Spleen (tissue), 11 donors: ENCODE results near the gene FBXO3. TPM values are rescaled to one million over a fixed set of nuclear protein-coding genes. Genes with fewer than 3 reads are reported as not detected.

ENCODE experiments used
- DNase-seq: peaks from one replicate; pipeline ENCODE4 v3.0.0-alpha.2; 2020
- H3K27ac ChIP-seq, 8 donors: fragments of 200-600 bp; sonication (generic) in 7 of 8; 1 replicate in 4 of 8; 2 replicates in 4 of 8; pipeline versions ENCODE4 v1.5.0 to v1.8.0; 2016 to 2021; ENCODE audit warnings: inconsistent platforms in 4 of 8, mild to moderate bottlenecking in 4 of 8, moderate library complexity in 1 of 8
- H3K27me3 ChIP-seq, 7 donors: fragments of 200-600 bp; sonication (generic) in 6 of 7; replicated peaks in 1 of 7; 1 replicate in 4 of 7; 2 replicates in 3 of 7; pipeline versions ENCODE4 v1.5.0 to v1.8.0; 2016 to 2021; ENCODE audit warnings: inconsistent platforms in 3 of 7, mild to moderate bottlenecking in 1 of 7
- H3K36me3 ChIP-seq, 6 donors: fragments of 200-600 bp; sonication (generic) in 5 of 6; 1 replicate in 4 of 6; 2 replicates in 2 of 6; pipeline versions ENCODE4 v1.5.0 to v1.8.0; 2016 to 2021; ENCODE audit warnings: inconsistent platforms in 2 of 6
- H3K4me1 ChIP-seq, 6 donors: fragments of 200-600 bp; sonication (generic) in 5 of 6; 1 replicate in 3 of 6; 2 replicates in 3 of 6; pipeline versions ENCODE4 v1.5.0 to v1.8.0; 2016 to 2021; ENCODE audit warnings: inconsistent platforms in 3 of 6
- H3K4me3 ChIP-seq, 8 donors: fragments of 200-600 bp; sonication (generic) in 7 of 8; 1 replicate in 4 of 8; 2 replicates in 4 of 8; pipeline versions ENCODE4 v1.5.0 to v1.8.0; 2016 to 2021; ENCODE audit warnings: inconsistent platforms in 4 of 8, mild to moderate bottlenecking in 4 of 8, moderate library complexity in 2 of 8
- H3K9me3 ChIP-seq, 8 donors: fragments of 200-600 bp; sonication (generic) in 7 of 8; 1 replicate in 4 of 8; 2 replicates in 4 of 8; pipeline versions ENCODE4 v1.5.0 to v1.8.0; 2016 to 2021; ENCODE audit warnings: inconsistent platforms in 4 of 8
- CTCF ChIP-seq, 11 experiments: fragments of 200-600 bp in 7 of 11; fragments of 450-650 bp in 4 of 11; sonication (generic) in 4 of 11; IDR thresholded peaks in 8 of 11; conservative IDR thresholded peaks in 3 of 11; 1 replicate in 7 of 11; 2 replicates in 4 of 11; pipeline versions ENCODE4 v1.4.0 to v1.8.0; 2016 to 2021; ENCODE audit warnings: antibody characterized with exemption in 11 of 11, inconsistent platforms in 4 of 11, mild to moderate bottlenecking in 1 of 11
- POLR2A ChIP-seq, 3 donors: fragments of 450-650 bp; IDR thresholded peaks; one replicate each; pipeline ENCODE4 v1.5.1; 2017; ENCODE audit warnings: antibody characterized with exemption in 3 of 3, mild to moderate bottlenecking in 1 of 3
- POLR2AphosphoS5 ChIP-seq, 3 donors: sonication (generic); formaldehyde crosslinking; IDR thresholded peaks; one replicate each; pipeline ENCODE4 v1.5.1; 2017; ENCODE audit warnings: antibody characterized with exemption in 3 of 3
- WGBS, 5 donors: extraction: QIAGEN DNeasy Blood & Tissue Kit in 3 of 5; methylation state at CpG; one replicate each; pipeline versions ENCODE4 v1.1.5 to v1.1.7; 2013 to 2018; 5-methylcytosine and 5-hydroxymethylcytosine counted together
- intact Hi-C: fragments of 100-400 bp; cut with DNase I; formaldehyde crosslinking; loops from one replicate; pipeline ENCODE4 v1.15.0; 2023; ENCODE audit warnings: low total_unique reads
- polyA plus RNA-seq, 3 donors: library from polyadenylated mRNA; stranded (reverse); fragments of 200-250 nt; gene quantifications; one replicate each; pipeline ENCODE4 v1.2.1, GENCODE V29; 2013
- total RNA-seq, 7 donors: library from RNA; depleted of rRNA in 3 of 7; stranded (reverse); fragments of >200 nt in 3 of 7; fragmentation: NEBNext Ultra II Directional in 4 of 7; extraction: Animal tissue kit (Norgen Biotek cat#: 25700) in 4 of 7; gene quantifications; one replicate each; pipeline versions ENCODE4 v1.1.0 to v1.2.1, GENCODE V29; 2016 to 2021
- donor health status: healthy with polysubstance abuse.
- donor health status: DM: no; HTN: no; CAD: no; lungs with moderate emphysema.
- donor health status: DM: no; HTN: no; CAD: no.
- donor health status: Bipolar disorder and iron deficiency.
- donor health status: healthy.
- donor health status: DM: no; HTN: no; CAD: no.
- donor health status: DM: yes; HTN: yes; CAD: no.

The FBXO3 gene
- total and polyA plus RNA-seq, 10 donors: 15.6 to 58.3 (median 31.2) TPM

GRCh38 chr11:33692541-33692940, 81.8 kb downstream of the FBXO3 start:
- intact Hi-C loops: no loop called here
- WGBS, 5 donors: 76 to 84% (median 78%) methylated on average over 5 of the region's 5 CpGs

DNA sequence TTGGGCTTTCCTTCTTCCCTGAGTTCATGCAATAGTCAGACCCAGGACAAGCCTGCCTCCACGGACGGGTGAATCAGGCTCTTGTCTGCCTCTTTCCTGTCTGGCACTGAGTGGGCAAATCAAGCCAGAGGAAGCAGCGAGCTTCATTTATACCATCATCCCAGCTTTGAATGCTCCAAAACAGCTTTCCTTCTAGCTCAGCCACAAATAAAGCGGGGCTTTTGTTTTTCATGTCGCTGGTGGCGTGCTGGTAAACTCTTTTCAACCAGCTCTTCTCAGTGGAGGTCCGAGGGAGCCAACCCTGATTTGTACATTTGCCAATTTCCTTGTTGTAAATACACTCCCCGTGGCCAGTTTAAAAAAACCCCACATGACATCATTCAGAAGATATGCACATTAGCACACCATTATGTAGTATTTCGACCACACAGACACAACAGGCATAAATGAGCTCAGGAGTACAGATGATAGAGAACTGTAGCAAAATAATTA, 82.3 kb downstream of the FBXO3 start:
- DNase-seq: no peak
- Histone ChIP-seq H3K4me3 (no peak overlapping the region), H3K9me3 (peaks cover 0 to 9% (median 6%) of the 10 kb centered on the region in 8 donors), H3K27ac (peak overlapping the region; percentile 53 to 84 (median 73)), H3K27me3 (no peaks in the 10 kb centered on the region), H3K4me1 (peaks cover 0 to 36% (median 10%) of the 10 kb centered on the region in 6 donors), H3K36me3 (no peaks in the 10 kb centered on the region)
- intact Hi-C loops: no loop called here
- TF ChIP-seq POLR2A (IDR thresholded peaks at IDR 0.05) (no peak), POLR2AphosphoS5 (IDR thresholded peaks at IDR 0.05) (peak in 1 of 3 donors; percentile 39), CTCF (IDR thresholded peaks at IDR 0.05 in 8 of 11, conservative IDR thresholded peaks at IDR 0.05 in 3 of 11) (no peak)
- WGBS, 5 donors: 44 to 60% (median 52%) methylated on average over 9 of the region's 9 CpGs

More at GRCh38 chr11:33692541-33692940, 81.8 kb downstream of the FBXO3 start:
- no peak for TF ChIP-seq POLR2A (IDR thresholded peaks at IDR 0.05)
- no peak for TF ChIP-seq POLR2AphosphoS5 (IDR thresholded peaks at IDR 0.05)
- TF ChIP-seq CTCF (IDR thresholded peaks at IDR 0.05 in 8 of 11, conservative IDR thresholded peaks at IDR 0.05 in 3 of 11): no peak
- Histone ChIP-seq H3K27me3 (no peaks in the 10 kb centered on the region), H3K9me3 (peaks cover 0 to 4% (median 2%) of the 10 kb centered on the region in 8 donors), H3K27ac (peak overlapping the region; percentile 53 to 84 (median 73)), H3K36me3 (no peaks in the 10 kb centered on the region), H3K4me1 (peaks cover 0 to 36% (median 10%) of the 10 kb centered on the region in 6 donors), H3K4me3 (no peak overlapping the region)
- DNase-seq: no peak

- peak overlapping the region; percentile 53 to 84 (median 73) for H3K27ac ChIP-seq
- TF ChIP-seq POLR2AphosphoS5 (IDR thresholded peaks at IDR 0.05) (no peak), POLR2A (IDR thresholded peaks at IDR 0.05) (no peak), CTCF (IDR thresholded peaks at IDR 0.05 in 8 of 11, conservative IDR thresholded peaks at IDR 0.05 in 3 of 11) (no peak)
- H3K9me3 ChIP-seq: peaks cover 0 to 11% (median 7%) of the 10 kb centered on the region in 8 donors
- intact Hi-C loops: no loop called here
- 71 to 87% (median 79%) methylated on average over 6 of the region's 6 CpGs for WGBS, 5 donors
- no peak overlapping the region for H3K4me3 ChIP-seq
- H3K27me3 ChIP-seq: peaks cover 0 to 6% (median 0%) of the 10 kb centered on the region in 7 donors
- H3K36me3 ChIP-seq: no peaks in the 10 kb centered on the region
- no peak for DNase-seq
- H3K4me1 ChIP-seq: peaks cover 0 to 36% (median 10%) of the 10 kb centered on the region in 6 donors
Observed at GRCh38 chr11:33691066-33691864, 83.1 kb downstream of the FBXO3 start.

Other genes with a start within 250 kb of the FBXO3 start
- gene C11orf91, start 73.7 kb downstream of the FBXO3 start, total RNA-seq: under 1 TPM in 1 of 7 donors, not detected in 6; 0.85 TPM
- gene C11orf91, start 73.7 kb downstream of the FBXO3 start, polyA plus RNA-seq: not detected
- 100 to 1,000 TPM; 163 to 281 (median 213) TPM for gene CD59, start 38.1 kb downstream of the FBXO3 start, total RNA-seq
- 10 to 100 TPM; 21.6 to 62.1 (median 57.9) TPM for gene CD59, start 38.1 kb downstream of the FBXO3 start, polyA plus RNA-seq
- 10 to 100 TPM; 46.6 to 79.4 (median 63.5) TPM for gene LMO2, start 117.6 kb upstream of the FBXO3 start, total RNA-seq
- 10 to 100 TPM; 36.0 to 66.6 (median 48.9) TPM for gene LMO2, start 117.6 kb upstream of the FBXO3 start, polyA plus RNA-seq